NCI-H128 (cell line): ENCODE results near the gene ZBTB16.

Experiments used
- DNase-seq: peaks from one replicate; lab custom pipeline; 2025; ENCODE audit not compliant: unreplicated experiment; lab: John Stamatoyannopoulos, UW

Gene ZBTB16

GRCh38 chr11:114228435-114229411 is 169.2 kb downstream of the ZBTB16 start:
- DNase-seq, result no peak

GRCh38 chr11:114230031-114230704 is 170.7 kb downstream of the ZBTB16 start:
- DNase-seq, result no peak

GRCh38 chr11:114232400-114233059 is 173.0 kb downstream of the ZBTB16 start:
- DNase-seq, result no peak

- DNase-seq, result no peak
These were observed 174.2 kb downstream of the ZBTB16 start for GRCh38 chr11:114233755-114234154.

- DNase-seq, result no peak
These were observed 177.3 kb downstream of the ZBTB16 start for GRCh38 chr11:114236829-114237228.

GRCh38 chr11:114237321-114238280 is 178.1 kb downstream of the ZBTB16 start:
- no peak for DNase-seq

- DNase-seq, result no peak
These were observed 180.2 kb downstream of the ZBTB16 start for GRCh38 chr11:114239753-114240161.

GRCh38 chr11:114242032-114242431 is 182.5 kb downstream of the ZBTB16 start:
- no peak for DNase-seq

- DNase-seq, result no peak
These were observed 184.2 kb downstream of the ZBTB16 start for GRCh38 chr11:114243461-114244372.

GRCh38 chr11:114244726-114245394 is 185.3 kb downstream of the ZBTB16 start:
- no peak for DNase-seq

GRCh38 chr11:114246321-114247069 is 187.0 kb downstream of the ZBTB16 start:
- DNase-seq, result no peak

GRCh38 chr11:114247070-114247789 is 187.7 kb downstream of the ZBTB16 start:
- DNase-seq, result no peak

GRCh38 chr11:114250180-114250579 is 190.7 kb downstream of the ZBTB16 start:
- DNase-seq, result no peak

- DNase-seq, result no peak
These were observed 191.7 kb downstream of the ZBTB16 start for GRCh38 chr11:114250993-114251814.

GRCh38 chr11:114251815-114252337 is 192.4 kb downstream of the ZBTB16 start:
- no peak for DNase-seq

- DNase-seq, result no peak
These were observed 193.3 kb downstream of the ZBTB16 start for GRCh38 chr11:114252767-114253166.
